Astrocyte (in vitro differentiated cells and primary cell): Measurements from ENCODE around the gene LDAF1. TPM values are rescaled to one million over a fixed set of nuclear protein-coding genes. Genes with fewer than 3 reads are reported as not detected.

Source experiments
- DNase-seq: peaks from one replicate; pipeline ENCODE4 v3.0.0-alpha.2; 2010; ENCODE audit warnings: low read depth
- FAIRE-seq: peaks from 2 replicates; lab custom pipeline; 2011; peaks lifted over from hg19 to GRCh38; lab: Jason Lieb, UNC
- H2AFZ ChIP-seq: 2 replicates; pipeline ENCODE4 v1.6.0; 2012; ENCODE audit warnings: low read depth, low read length, inconsistent platforms
- H3K27ac ChIP-seq: 2 replicates; pipeline ENCODE4 v1.5.1; 2011; ENCODE audit warnings: low read depth, low read length, inconsistent platforms
- H3K27me3 ChIP-seq: 2 replicates; pipeline ENCODE4 v1.6.0; 2011; ENCODE audit warnings: low read length, inconsistent platforms; ENCODE audit not compliant: insufficient read depth
- H3K36me3 ChIP-seq: 2 replicates; pipeline ENCODE4 v1.5.1; 2011; ENCODE audit warnings: low read length, inconsistent platforms; ENCODE audit not compliant: insufficient read depth
- H3K4me1 ChIP-seq: 2 replicates; pipeline ENCODE4 v1.5.1; 2011; ENCODE audit warnings: low read length, inconsistent platforms; ENCODE audit not compliant: insufficient read depth
- H3K4me2 ChIP-seq: 2 replicates; pipeline ENCODE4 v1.6.0; 2012; ENCODE audit warnings: low read length, inconsistent platforms
- H3K4me3 ChIP-seq: 2 replicates; pipeline ENCODE4 v1.5.1; 2011; ENCODE audit warnings: low read depth, mild to moderate bottlenecking, low read length, inconsistent platforms; ENCODE audit not compliant: insufficient read depth
- H3K79me2 ChIP-seq: 2 replicates; pipeline ENCODE4 v1.6.0; 2012; ENCODE audit warnings: mild to moderate bottlenecking, low read length, inconsistent platforms; ENCODE audit not compliant: insufficient read depth
- H3K9ac ChIP-seq: 2 replicates; pipeline ENCODE4 v1.6.0; 2012; ENCODE audit warnings: mild to moderate bottlenecking, low read length, inconsistent platforms
- H3K9me3 ChIP-seq: 2 replicates; pipeline ENCODE4 v1.5.1; 2012; ENCODE audit warnings: low read depth, mild to moderate bottlenecking, low read length, inconsistent platforms; ENCODE audit not compliant: insufficient read depth
- H4K20me1 ChIP-seq: 2 replicates; pipeline ENCODE4 v1.6.0; 2012; ENCODE audit warnings: low read length, inconsistent platforms; ENCODE audit not compliant: insufficient read depth
- H3K27ac Mint-ChIP-seq: one replicate; pipeline ENCODE4 v1.8.0; 2021; ENCODE audit warnings: mild to moderate bottlenecking, mixed read lengths; ENCODE audit not compliant: unreplicated experiment
- H3K27me3 Mint-ChIP-seq: one replicate; pipeline ENCODE4 v1.8.0; 2021; ENCODE audit warnings: low read depth, mixed read lengths; ENCODE audit not compliant: unreplicated experiment
- H3K36me3 Mint-ChIP-seq: one replicate; pipeline ENCODE4 v1.8.0; 2021; ENCODE audit warnings: low read depth, mixed read lengths; ENCODE audit not compliant: unreplicated experiment
- H3K4me1 Mint-ChIP-seq: one replicate; pipeline ENCODE4 v1.8.0; 2021; ENCODE audit warnings: low read depth, mixed read lengths; ENCODE audit not compliant: unreplicated experiment
- H3K4me3 Mint-ChIP-seq: one replicate; pipeline ENCODE4 v1.8.0; 2021; ENCODE audit warnings: mild to moderate bottlenecking, moderate library complexity, mixed read lengths; ENCODE audit not compliant: unreplicated experiment
- H3K9me3 Mint-ChIP-seq: one replicate; pipeline ENCODE4 v1.8.0; 2021; ENCODE audit warnings: mild to moderate bottlenecking, mixed read lengths; ENCODE audit not compliant: unreplicated experiment
- EZH2 ChIP-seq: IDR thresholded peaks from 2 replicates; pipeline ENCODE4 v1.6.1; 2012; ENCODE audit warnings: mild to moderate bottlenecking, low read length, inconsistent platforms; ENCODE audit not compliant: insufficient read depth
- total RNA-seq: library from RNA; stranded (reverse); gene quantifications from 2 replicates; pipeline ENCODE4 v1.2.1, GENCODE V29; 2021
- TF ChIP-seq, protein P1 (sequence below): IDR thresholded peaks from 2 replicates; pipeline ENCODE4 v1.5.1; 2011; ENCODE audit warnings: low read depth, mild to moderate bottlenecking, inconsistent platforms, low read length, moderate library complexity; ENCODE audit not compliant: insufficient read depth

Gene LDAF1
- total RNA-seq, 1 donor from 2014 or later, result 38.6 TPM

DNA sequence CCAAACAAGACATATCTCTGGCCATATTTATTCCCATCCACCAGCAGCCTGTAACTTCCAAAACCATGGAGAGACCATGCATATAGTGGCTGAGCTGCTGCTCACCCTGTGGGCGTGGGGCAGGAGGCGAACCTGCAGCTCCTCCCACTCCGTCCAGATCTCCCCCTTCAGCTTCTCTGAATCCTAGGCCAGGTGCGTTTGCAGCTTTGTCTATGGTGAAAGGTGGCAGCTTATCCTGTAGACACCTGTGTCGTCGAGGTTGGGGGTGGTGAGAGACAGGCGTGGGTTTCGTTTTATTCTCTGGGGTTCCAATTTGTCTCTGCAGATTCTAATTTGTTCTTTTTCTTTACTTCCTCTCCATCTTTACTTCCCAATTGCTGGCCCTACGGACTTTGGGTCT lies 65.3 kb downstream of the LDAF1 start:
- H3K4me1 Mint-ChIP-seq, result no peaks in the 10 kb centered on the region

DNA sequence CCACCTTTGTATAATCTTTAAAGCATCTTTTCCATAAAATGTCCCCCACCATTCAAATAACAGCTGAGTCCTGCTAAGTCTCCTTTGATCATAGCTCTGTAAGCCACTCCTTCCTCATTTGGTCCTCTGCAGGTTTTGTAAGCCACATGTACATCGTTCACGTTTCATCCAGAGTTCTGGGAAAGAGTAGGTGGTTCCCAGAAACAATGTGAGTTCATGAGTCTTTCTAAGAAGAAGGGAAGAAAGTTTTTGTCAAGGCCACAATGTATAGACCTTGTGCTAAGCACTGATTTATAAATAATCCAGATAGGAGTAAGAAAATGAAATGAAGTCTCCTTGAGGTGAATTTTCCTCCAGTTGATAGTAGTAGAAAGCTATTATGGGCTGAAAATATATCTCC lies 66.3 kb downstream of the LDAF1 start:
- peaks cover 18% of the 10 kb centered on the region for H3K27me3 Mint-ChIP-seq
- no peaks in the 10 kb centered on the region for H3K36me3 ChIP-seq

More for the DNA sequence above, 65.3 kb downstream of the LDAF1 start:
- H4K20me1 ChIP-seq, result no peaks in the 10 kb centered on the region
- H3K4me1 ChIP-seq, result no peaks in the 10 kb centered on the region
- no peak overlapping the region for H3K27ac ChIP-seq
- no peak for DNase-seq
- H3K4me3 Mint-ChIP-seq, result no peak overlapping the region
- peaks cover 9% of the 10 kb centered on the region for H3K27me3 ChIP-seq
- no peak for TF ChIP-seq EZH2
- TF ChIP-seq, protein P1, sequence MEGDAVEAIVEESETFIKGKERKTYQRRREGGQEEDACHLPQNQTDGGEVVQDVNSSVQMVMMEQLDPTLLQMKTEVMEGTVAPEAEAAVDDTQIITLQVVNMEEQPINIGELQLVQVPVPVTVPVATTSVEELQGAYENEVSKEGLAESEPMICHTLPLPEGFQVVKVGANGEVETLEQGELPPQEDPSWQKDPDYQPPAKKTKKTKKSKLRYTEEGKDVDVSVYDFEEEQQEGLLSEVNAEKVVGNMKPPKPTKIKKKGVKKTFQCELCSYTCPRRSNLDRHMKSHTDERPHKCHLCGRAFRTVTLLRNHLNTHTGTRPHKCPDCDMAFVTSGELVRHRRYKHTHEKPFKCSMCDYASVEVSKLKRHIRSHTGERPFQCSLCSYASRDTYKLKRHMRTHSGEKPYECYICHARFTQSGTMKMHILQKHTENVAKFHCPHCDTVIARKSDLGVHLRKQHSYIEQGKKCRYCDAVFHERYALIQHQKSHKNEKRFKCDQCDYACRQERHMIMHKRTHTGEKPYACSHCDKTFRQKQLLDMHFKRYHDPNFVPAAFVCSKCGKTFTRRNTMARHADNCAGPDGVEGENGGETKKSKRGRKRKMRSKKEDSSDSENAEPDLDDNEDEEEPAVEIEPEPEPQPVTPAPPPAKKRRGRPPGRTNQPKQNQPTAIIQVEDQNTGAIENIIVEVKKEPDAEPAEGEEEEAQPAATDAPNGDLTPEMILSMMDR, result no peak
- no peaks in the 10 kb centered on the region for H3K79me2 ChIP-seq
- H3K9me3 ChIP-seq, result no peaks in the 10 kb centered on the region
- no peaks in the 10 kb centered on the region for H3K36me3 ChIP-seq
- H3K4me2 ChIP-seq, result no peak overlapping the region
- no peaks in the 10 kb centered on the region for H3K9me3 Mint-ChIP-seq
- H3K4me3 ChIP-seq, result no peak overlapping the region
- no peak for FAIRE-seq
- H3K27me3 Mint-ChIP-seq, result peaks cover 18% of the 10 kb centered on the region
- no peak overlapping the region for H3K9ac ChIP-seq
- H3K27ac Mint-ChIP-seq, result no peak overlapping the region
- no peaks in the 10 kb centered on the region for H3K36me3 Mint-ChIP-seq
- H2AFZ ChIP-seq, result no peak overlapping the region

DNA sequence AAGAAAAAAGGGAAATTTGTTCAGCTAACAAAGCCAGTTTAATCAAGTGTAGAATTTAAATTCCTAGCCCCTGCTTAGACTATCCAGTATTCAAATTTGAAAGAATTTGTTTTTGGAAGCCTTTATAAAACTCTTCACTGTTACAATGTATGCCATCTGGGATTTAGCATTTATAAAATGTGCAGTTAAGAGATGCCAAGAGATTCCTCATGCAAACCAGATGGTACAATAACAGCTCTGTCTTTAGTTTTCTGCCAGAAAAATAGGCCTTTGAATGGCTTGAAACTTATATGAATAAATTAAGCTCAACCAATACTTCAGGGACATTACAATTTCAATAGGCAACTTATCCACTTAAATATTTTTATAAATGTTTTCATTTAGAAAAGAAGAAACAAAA lies 68.3 kb downstream of the LDAF1 start:
- Histone ChIP-seq H3K27ac (no peak overlapping the region), H3K4me1 (no peaks in the 10 kb centered on the region), H3K4me3 (no peak overlapping the region), H3K9ac (no peak overlapping the region), H3K9me3 (no peaks in the 10 kb centered on the region), H2AFZ (no peak overlapping the region), H3K79me2 (no peaks in the 10 kb centered on the region), H4K20me1 (no peaks in the 10 kb centered on the region), H3K36me3 (no peaks in the 10 kb centered on the region), H3K4me2 (no peak overlapping the region), H3K27me3 (peaks cover 9% of the 10 kb centered on the region)
- FAIRE-seq (no peak), DNase-seq (no peak)
- Mint-ChIP-seq H3K4me1 (no peaks in the 10 kb centered on the region), H3K9me3 (no peaks in the 10 kb centered on the region), H3K4me3 (no peak overlapping the region), H3K27ac (no peak overlapping the region), H3K27me3 (peaks cover 14% of the 10 kb centered on the region), H3K36me3 (no peaks in the 10 kb centered on the region)
- TF ChIP-seq, protein P1, result no peak
- TF ChIP-seq EZH2, result no peak

More for the DNA sequence above, 66.3 kb downstream of the LDAF1 start:
- H3K27ac Mint-ChIP-seq, result no peak overlapping the region
- Histone ChIP-seq H2AFZ (no peak overlapping the region), H3K4me3 (no peak overlapping the region), H3K79me2 (no peaks in the 10 kb centered on the region), H4K20me1 (no peaks in the 10 kb centered on the region), H3K4me1 (no peaks in the 10 kb centered on the region), H3K9me3 (no peaks in the 10 kb centered on the region), H3K27ac (no peak overlapping the region), H3K4me2 (no peak overlapping the region), H3K9ac (no peak overlapping the region), H3K27me3 (peaks cover 9% of the 10 kb centered on the region)
- no peaks in the 10 kb centered on the region for H3K36me3 Mint-ChIP-seq
- no peak for DNase-seq
- no peak overlapping the region for H3K4me3 Mint-ChIP-seq
- H3K4me1 Mint-ChIP-seq, result no peaks in the 10 kb centered on the region
- TF ChIP-seq, protein P1, result no peak
- no peak for TF ChIP-seq EZH2
- FAIRE-seq, result no peak
- no peaks in the 10 kb centered on the region for H3K9me3 Mint-ChIP-seq
